ENCODE measurements around the gene ZMYND8.

- TF ChIP-seq POLR2A (IDR thresholded peaks at IDR 0.05): no peak
- TF ChIP-seq CTCF (IDR thresholded peaks at IDR 0.05): no peak
- TF ChIP-seq POLR2AphosphoS5 (IDR thresholded peaks at IDR 0.05): no peak
Observed at GRCh38 chr20:47217482-47218446, 138.7 kb downstream of the ZMYND8 start.
